GM19372 (cell line): Measurements from ENCODE around the gene SGK2.
"Not testable (repeated sequence)": the region's sequence is repeated elsewhere in the genome, so short reads cannot be mapped to it uniquely, and the experiment has no call there.

Source experiments
- ATAC-seq: cut with Tn5 transposase; IDR thresholded peaks from one replicate; pipeline ENCODE4 v1.9.1; 2021; ENCODE audit warnings: mild to moderate bottlenecking, low read depth, moderate library complexity; ENCODE audit not compliant: unreplicated experiment

SGK2 gene

GRCh38 chr20:43588526-43588925 lies 29.7 kb downstream of the SGK2 start:
- not testable (repeated sequence) for ATAC-seq

GRCh38 chr20:43590036-43590391 lies 31.2 kb downstream of the SGK2 start:
- no peak for ATAC-seq

GRCh38 chr20:43590392-43591303 lies 31.8 kb downstream of the SGK2 start, which contains the start of gene IFT52:
TSS of gene IFT52 (plus strand) at chr20:43590937. CDS start at chr20:43594699, 3,762 bp downstream.
- ATAC-seq, result peak; percentile 97

GRCh38 chr20:43601960-43602359 lies 43.1 kb downstream of the SGK2 start:
- ATAC-seq, result not testable (repeated sequence)

- no peak for ATAC-seq
Observed at GRCh38 chr20:43603124-43603523, 44.3 kb downstream of the SGK2 start.

- ATAC-seq, result no peak
Observed at GRCh38 chr20:43605715-43606114, 46.9 kb downstream of the SGK2 start.

- ATAC-seq, result not testable (repeated sequence)
Observed at GRCh38 chr20:43607278-43607677, 48.5 kb downstream of the SGK2 start.

GRCh38 chr20:43631598-43631997 lies 72.8 kb downstream of the SGK2 start:
- no peak for ATAC-seq
